ENCODE results near the gene CBLIF.

- TF ChIP-seq CTCF (conservative IDR thresholded peaks at IDR 0.05 in 1 of 2, IDR thresholded peaks at IDR 0.05 in 1 of 2; ENCODE audit: low read depth in 1 of 2, low read length in 2 of 2) (no peak), EZH2 (IDR thresholded peaks at IDR 0.05; ENCODE audit: low read length, missing control alignments) (no peak)
These were observed 43.2 kb downstream of the CBLIF start for GRCh38 chr11:59801981-59802638.
